Stimulated activated CD4-positive, alpha-beta T cell treated with anti-CD3 and anti-CD28 coated beads, Interleukin-2, amount 100 ng/mL, for 48 hours (primary cell): ENCODE data around the gene ZBTB12.
A peak's percentile ranks its signal among the peaks of the same experiment; 100 is the strongest.
"Not testable (repeated sequence)": the region's sequence is repeated elsewhere in the genome, so short reads cannot be mapped to it uniquely, and the experiment has no call there.

Experiments used
- DNase-seq, 2 donors: peaks; one replicate each; pipeline ENCODE4 v3.0.0-alpha.2; 2020

ZBTB12 gene

DNA sequence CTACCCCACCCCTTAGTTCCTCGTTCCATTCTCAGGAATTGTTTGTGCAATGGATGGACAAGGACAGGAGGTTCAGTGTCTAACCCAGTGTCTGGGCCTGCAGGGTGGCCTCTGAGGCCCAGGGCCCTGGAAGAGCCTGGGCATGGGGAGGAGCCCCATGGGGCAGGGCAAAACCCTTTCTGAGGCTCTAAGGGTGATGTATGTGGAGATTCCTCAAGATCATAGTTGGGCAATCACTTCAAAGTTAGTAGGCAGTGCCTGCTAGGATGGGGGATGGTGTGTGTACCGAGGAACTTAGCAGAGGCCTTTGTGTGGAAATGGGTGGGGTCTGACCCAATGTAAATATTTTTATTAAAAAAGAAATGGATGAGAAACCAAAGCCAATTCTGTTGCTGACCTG lies 18.9 kb upstream of the ZBTB12 start:
- DNase-seq, result no peak

DNA sequence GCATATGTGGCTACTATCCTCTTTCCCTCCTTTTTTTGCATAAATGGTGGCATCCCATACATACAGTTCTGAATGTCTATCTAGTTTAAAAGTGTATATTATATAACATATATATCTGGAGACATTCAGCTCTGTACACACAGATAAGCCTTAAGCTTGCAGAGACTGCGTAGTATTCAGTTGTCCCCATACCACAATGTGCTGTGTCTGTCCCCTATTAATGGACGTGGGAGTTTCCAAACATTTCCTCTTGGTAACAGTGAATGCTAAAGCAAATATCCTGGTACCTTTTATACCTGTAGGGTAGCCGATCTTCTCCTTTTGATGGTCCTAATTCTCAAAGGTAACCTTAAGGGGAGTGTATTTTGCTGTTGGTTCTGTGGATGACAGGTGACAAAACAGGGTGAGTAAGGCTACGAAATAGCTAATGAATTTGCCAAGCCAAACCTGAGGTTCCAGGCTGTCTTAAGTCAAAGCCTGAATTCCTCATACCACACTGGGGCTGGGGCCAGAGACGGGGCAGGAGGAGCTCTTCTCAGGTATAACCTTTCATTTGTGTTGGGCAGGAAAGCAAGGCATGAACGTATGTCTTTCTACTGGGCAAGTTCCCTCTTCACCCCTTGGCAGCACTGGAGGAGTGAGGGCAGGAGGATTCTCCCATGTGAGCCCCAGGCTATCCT lies 17.9 kb upstream of the ZBTB12 start:
- DNase-seq, result no peak

GRCh38 chr6:31918069-31918720 lies 16.3 kb upstream of the ZBTB12 start:
- DNase-seq, result no peak

DNA sequence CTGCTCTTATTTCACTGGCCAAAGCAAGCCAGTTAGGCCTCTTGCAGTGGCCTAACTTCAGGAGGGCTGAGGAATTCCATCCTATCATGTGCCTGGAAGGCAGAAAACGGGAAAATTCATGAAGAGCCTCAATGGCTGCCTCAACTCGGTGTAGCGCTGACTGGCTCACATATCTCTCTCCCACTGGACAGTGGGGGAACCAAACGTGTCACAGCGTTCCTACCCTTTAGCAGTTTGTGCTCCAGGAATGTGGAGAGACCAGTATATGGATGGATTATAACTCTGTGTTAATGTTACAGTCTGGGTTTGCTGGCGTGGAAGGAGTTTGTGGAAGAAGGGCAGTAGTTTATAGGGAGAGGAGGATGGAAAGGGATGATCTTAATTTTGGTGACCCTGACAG lies 13.9 kb upstream of the ZBTB12 start:
- DNase-seq, result no peak

DNA sequence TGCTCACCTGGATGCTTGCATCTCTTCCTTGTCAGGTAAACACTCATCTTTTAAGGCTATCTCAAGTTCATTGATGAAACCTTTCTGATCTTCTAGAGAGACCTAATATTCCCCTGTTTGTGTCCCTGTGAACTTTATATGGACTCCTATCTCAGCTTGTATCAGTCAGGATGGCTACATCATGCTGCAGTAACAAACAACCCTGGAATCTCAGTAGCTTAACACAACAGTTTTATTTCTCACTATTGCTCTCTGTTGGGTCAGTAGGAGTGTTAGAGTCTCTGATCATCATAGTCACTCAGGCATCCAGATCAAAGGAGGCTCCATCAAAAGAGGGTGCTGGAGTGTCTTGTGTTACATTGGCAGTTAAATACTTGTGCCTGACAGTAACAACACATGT lies 13.5 kb upstream of the ZBTB12 start:
- no peak for DNase-seq

GRCh38 chr6:31911826-31912585 lies 10.1 kb upstream of the ZBTB12 start:
- no peak for DNase-seq

GRCh38 chr6:31909298-31909697 lies 7.4 kb upstream of the ZBTB12 start:
- not testable (repeated sequence) for DNase-seq

DNA sequence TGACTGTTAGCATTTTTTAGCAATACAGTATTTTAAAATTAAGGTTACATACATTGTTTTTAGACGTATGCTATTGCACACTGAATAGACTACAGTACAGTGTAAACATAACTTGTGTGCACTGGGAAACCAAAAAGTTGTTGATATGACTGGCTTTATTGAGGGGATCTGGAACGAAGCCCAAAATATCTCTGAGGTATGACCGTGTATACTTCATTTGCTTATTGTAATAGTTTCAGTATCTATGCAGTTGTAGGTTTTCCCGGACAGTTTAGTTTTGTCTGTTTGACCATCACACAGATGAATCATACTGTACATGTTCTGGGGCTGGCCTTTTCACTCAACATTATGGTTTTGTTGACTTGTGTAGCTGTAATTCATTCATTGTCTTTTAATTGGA lies 6.9 kb upstream of the ZBTB12 start:
- no peak for DNase-seq

GRCh38 chr6:31908255-31908654 lies 6.4 kb upstream of the ZBTB12 start:
- DNase-seq, result not testable (repeated sequence)

DNA sequence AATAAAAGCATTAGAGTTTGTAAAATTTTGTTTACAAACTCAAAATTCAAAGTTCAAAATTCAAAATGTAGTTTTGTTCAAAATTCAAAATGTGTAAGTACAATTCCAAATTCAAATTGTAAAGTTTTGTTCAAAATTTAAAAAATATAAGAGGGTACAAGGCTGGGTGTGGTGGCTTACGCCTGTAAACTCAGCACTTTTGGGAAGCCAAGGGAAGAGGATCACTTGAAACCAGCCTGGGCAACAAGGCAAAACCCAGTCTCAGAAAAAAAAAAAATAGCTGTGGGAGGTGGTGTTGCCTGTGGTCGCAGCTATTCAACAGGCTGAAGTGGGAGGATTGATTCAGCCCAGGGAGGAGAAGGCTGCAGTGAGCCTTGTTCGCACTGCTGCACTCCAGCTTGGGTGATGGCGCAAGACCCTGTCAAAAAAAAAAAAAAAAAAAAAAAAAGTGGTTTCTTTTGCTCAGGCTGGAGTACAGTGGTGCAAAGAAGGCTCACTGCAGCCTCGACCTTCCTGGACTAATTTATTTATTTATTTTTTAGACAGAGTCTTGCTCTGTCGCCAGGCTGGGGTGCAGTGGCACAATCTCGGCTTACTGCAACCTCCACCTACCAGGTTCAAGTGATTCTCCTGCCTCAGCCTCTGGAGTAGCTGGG lies 5.4 kb upstream of the ZBTB12 start:
- DNase-seq, result no peak

GRCh38 chr6:31906727-31907126 lies 4.8 kb upstream of the ZBTB12 start:
- not testable (repeated sequence) for DNase-seq

DNA sequence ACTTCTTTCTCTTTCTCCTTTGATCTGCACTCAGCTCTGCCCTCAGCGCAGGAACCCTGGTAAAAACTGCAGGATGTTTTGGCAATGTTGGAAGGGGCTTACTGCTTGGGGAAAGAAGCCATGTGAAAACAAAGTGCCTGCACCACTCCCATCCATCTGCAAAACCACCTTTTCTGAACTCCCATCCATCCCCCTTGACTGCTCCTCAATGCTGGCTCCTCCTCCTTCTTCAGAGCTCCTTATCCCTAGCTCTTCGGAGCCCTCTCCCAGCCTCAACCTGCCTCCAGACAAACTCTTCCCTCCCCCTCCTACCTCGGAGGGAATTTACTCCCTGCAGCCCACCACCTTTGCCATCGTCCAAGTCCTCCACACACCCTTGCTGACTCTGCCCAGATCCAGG lies 4.2 kb upstream of the ZBTB12 start:
- DNase-seq, result no peak

GRCh38 chr6:31905041-31905440 lies 3.2 kb upstream of the ZBTB12 start:
- no peak for DNase-seq

DNA sequence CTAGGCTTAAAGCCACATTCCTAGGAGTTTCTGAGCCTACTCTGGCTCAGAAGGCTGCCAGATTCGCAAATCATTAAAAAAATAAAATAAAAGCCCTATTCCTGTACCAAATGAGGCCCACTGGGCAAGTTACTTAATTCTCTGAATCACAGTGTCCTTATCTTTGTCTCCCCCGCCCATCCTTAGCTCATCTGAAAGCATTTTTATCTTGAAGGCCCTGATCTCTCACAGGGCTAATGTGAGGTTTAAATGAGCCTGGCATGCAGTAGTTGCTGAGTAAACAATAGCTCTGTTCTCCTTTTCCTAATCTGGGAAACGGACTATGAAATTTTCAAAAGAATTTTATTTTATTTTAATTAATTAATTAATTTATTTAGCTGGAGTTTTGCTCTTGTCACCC lies 2.1 kb upstream of the ZBTB12 start:
- DNase-seq, result no peak

GRCh38 chr6:31901415-31901952 lies 402 bp downstream of the ZBTB12 start:
- DNase-seq, result peak; percentile 51 to 55

DNA sequence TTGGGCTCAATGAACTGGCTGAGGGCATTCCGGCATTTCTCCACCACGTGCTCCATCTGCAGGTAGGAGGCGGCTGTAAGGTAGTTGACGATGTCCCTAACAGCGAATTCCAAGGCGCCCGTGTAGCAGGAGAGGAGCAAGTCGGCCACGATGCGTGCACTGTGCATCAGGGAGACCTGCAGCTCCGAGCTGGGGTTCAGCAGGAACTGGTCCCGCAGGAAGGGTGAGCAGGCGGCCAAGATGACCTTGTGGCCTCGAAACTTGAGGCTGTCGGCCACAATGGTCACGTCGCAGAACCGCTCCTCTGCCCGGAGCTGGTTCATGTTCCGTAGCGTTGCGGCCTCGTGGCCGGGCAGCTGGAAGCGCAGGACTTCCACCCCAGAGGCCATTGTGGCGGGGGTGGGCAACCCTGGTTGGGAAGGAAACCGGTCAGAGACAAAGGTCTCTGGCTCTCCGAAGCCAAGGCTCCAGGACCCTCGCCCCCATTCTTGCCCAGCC lies 920 bp downstream of the ZBTB12 start:
- no peak for DNase-seq

- no peak for DNase-seq
Observed at GRCh38 chr6:31899882-31900722, 1.8 kb downstream of the ZBTB12 start.

DNA sequence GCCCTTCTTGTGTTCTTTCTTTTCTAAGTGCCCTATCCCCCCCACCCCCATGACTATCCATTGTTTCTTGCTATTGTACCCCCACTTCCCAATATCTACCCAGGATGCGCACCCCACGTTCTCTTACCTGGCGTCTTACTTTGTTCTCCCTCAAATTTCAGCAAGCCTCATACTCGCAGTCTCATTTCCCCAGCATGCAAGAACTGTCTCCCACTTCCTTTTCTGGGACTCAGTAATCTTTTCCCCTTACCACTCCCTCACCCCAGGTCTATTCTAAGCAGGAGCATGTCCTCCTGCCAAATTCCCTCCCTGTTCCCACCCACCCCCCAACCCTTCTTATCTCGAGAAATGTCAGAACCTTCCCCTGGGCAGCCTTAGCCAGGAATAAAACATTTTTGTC lies 2.7 kb downstream of the ZBTB12 start:
- DNase-seq, result no peak

DNA sequence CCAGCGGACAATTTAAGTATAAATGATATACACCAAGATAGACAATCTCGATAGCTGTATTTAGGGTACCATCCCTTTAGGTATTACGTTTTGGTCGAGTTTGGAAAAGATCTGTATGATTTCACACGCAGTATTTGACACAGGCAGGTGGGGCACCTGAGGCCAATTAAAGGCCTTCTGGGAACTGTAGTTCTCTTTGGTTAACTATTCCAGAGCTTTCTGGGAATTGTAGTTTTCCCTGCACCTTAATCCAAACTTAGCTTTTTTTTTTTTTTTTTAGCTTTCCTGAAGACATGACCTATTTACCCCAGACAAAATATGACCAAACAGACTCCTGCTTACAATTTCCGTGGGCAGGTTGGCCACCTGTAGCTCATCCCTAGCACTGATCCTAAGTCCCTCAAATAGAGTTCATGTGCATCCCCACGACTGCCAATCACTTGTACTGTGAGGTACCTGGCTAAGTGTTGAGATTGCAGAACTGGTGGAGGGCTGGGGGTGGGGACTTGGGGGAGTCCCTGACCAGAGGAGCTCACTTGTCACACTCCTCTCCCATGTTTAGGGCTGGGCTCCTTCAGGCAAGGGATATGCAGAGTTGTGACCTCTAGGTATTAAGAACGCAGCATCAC lies 3.4 kb downstream of the ZBTB12 start:
- DNase-seq, result peak in 1 of 2 donors; percentile 4

GRCh38 chr6:31897612-31898382 lies 4.1 kb downstream of the ZBTB12 start, which contains the start of gene EHMT2:
TSS of gene EHMT2 (minus strand) at chr6:31897698. CDS start at chr6:31897677, 21 bp downstream.
- peak; percentile 80 to 83 for DNase-seq
